H1 (cell line): Measurements from ENCODE around the gene PRLH. TPM values are rescaled to one million over a fixed set of nuclear protein-coding genes. Genes with fewer than 3 reads are reported as not detected.

Experiments used
- CTCF ChIA-PET: fragments of 300-600 bp; sonication (Branson Sonifier 250); formaldehyde crosslinking; loops from one replicate; lab custom pipeline; 2021; ENCODE audit not compliant: partially characterized antibody; lab: Charles Lee
- POLR2A ChIA-PET: fragments of 300-600 bp; sonication (Branson Sonifier 250); formaldehyde crosslinking; loops from one replicate; lab custom pipeline; 2021; ENCODE audit warnings: inconsistent platforms; ENCODE audit not compliant: partially characterized antibody; lab: Charles Lee
- DNase-seq, 2 experiments: peaks; one replicate each; pipeline versions ENCODE4 v3.0.0 to v3.0.0-alpha.2; 2010 to 2022; ENCODE audit warnings: low spot score in 2 of 2, low read depth in 1 of 2, mixed read lengths in 1 of 2
- FAIRE-seq: peaks from 2 replicates; lab custom pipeline; 2011; peaks lifted over from hg19 to GRCh38; lab: Jason Lieb, UNC
- H2AFZ ChIP-seq: 2 replicates; pipeline ENCODE4 v1.8.1; 2012; ENCODE audit warnings: low read length, inconsistent platforms
- H2AK5ac ChIP-seq: 2 replicates; pipeline ENCODE4 v1.6.1; 2013; ENCODE audit warnings: low read depth, low read length
- H2BK120ac ChIP-seq: replicated peaks from 2 replicates; pipeline ENCODE3; 2013; ENCODE audit warnings: low read depth, low read length, inconsistent platforms
- H2BK12ac ChIP-seq: 2 replicates; pipeline ENCODE4 v1.6.1; 2013; ENCODE audit warnings: low read depth, low read length
- H2BK15ac ChIP-seq: 2 replicates; pipeline ENCODE4 v1.6.1; 2013; ENCODE audit warnings: low read length
- H2BK20ac ChIP-seq: 2 replicates; pipeline ENCODE4 v1.6.1; 2013; ENCODE audit warnings: low read length
- H2BK5ac ChIP-seq: 2 replicates; pipeline ENCODE4 v1.6.1; 2013; ENCODE audit warnings: low read depth, low read length
- H3K14ac ChIP-seq: 2 replicates; pipeline ENCODE4 v1.6.1; 2013; ENCODE audit warnings: inconsistent platforms; ENCODE audit not compliant: insufficient read length
- H3K18ac ChIP-seq: 2 replicates; pipeline ENCODE4 v1.6.1; 2013; ENCODE audit warnings: low read length; ENCODE audit errors: extremely low read depth
- H3K23ac ChIP-seq: 2 replicates; pipeline ENCODE4 v1.6.1; 2013; ENCODE audit warnings: inconsistent platforms; ENCODE audit not compliant: insufficient read length
- H3K23me2 ChIP-seq: 2 replicates; pipeline ENCODE4 v1.6.1; 2013; ENCODE audit warnings: low read depth, low read length
- H3K27ac ChIP-seq: 2 replicates; pipeline ENCODE4 v1.6.1; 2011; ENCODE audit warnings: low read depth, low read length, inconsistent platforms
- H3K27me3 ChIP-seq, 4 experiments: replicated peaks in 1 of 4; 1 replicate in 1 of 4; 2 replicates in 3 of 4; pipeline versions ENCODE4 v1.6.1 to v1.8.1; 2011 to 2013; ENCODE audit warnings: low read length in 3 of 4, mild to moderate bottlenecking in 3 of 4, inconsistent platforms in 2 of 4, mixed read lengths in 2 of 4, moderate library complexity in 1 of 4; ENCODE audit not compliant: control insufficient read depth in 3 of 4, insufficient read depth in 3 of 4; ENCODE audit errors: extremely low read depth in 1 of 4
- H3K36me3 ChIP-seq, 4 experiments: 2 replicates each; pipeline versions ENCODE4 v1.6.1 to v1.8.1; 2011 to 2013; ENCODE audit warnings: mild to moderate bottlenecking in 4 of 4, low read length in 3 of 4, moderate library complexity in 2 of 4, control low read depth in 1 of 4, inconsistent platforms in 1 of 4; ENCODE audit not compliant: insufficient read depth in 4 of 4, control insufficient read depth in 2 of 4
- H3K4ac ChIP-seq: replicated peaks from 2 replicates; pipeline ENCODE3; 2013; ENCODE audit warnings: low read length, low read depth, mixed read lengths, inconsistent platforms; ENCODE audit not compliant: insufficient read length
- H3K4me1 ChIP-seq, 4 experiments: replicated peaks in 1 of 4; 1 replicate in 1 of 4; 2 replicates in 3 of 4; pipeline versions ENCODE4 v1.6.1 to v1.8.1; 2011 to 2013; ENCODE audit warnings: low read length in 3 of 4, inconsistent platforms in 2 of 4, mixed read lengths in 1 of 4; ENCODE audit not compliant: insufficient read depth in 4 of 4, control insufficient read depth in 3 of 4
- H3K4me2 ChIP-seq, 2 experiments: 2 replicates each; pipeline versions ENCODE4 v1.6.1 to v1.8.1; 2011 to 2013; ENCODE audit warnings: low read depth in 2 of 2, low read length in 2 of 2, control low read depth in 1 of 2, inconsistent platforms in 1 of 2, mild to moderate bottlenecking in 1 of 2; ENCODE audit not compliant: insufficient read depth in 1 of 2
- H3K4me3 ChIP-seq, 4 experiments: fragments of 200-600, 300-600 bp in 1 of 4; sonication (generic), shearing (Covaris generic), sonication (Bioruptor Twin) in 1 of 4; 2 replicates each; pipeline versions ENCODE4 v1.5.1 to v1.8.1; 2011 to 2016; ENCODE audit warnings: low read length in 4 of 4, low read depth in 3 of 4, control low read depth in 2 of 4, inconsistent platforms in 2 of 4, mild to moderate bottlenecking in 2 of 4, mixed read lengths in 1 of 4, moderate library complexity in 1 of 4; ENCODE audit not compliant: insufficient read depth in 2 of 4; ENCODE audit errors: extremely low read depth in 1 of 4
- H3K56ac ChIP-seq: replicated peaks from 2 replicates; pipeline ENCODE3; 2013; ENCODE audit warnings: low read depth, mild to moderate bottlenecking, mixed read lengths, low read length, inconsistent platforms; ENCODE audit not compliant: insufficient read length
- H3K79me1 ChIP-seq: 2 replicates; pipeline ENCODE4 v1.6.1; 2013; ENCODE audit warnings: low read depth, low read length, control low read depth
- H3K79me2 ChIP-seq, 2 experiments: 2 replicates each; pipeline versions ENCODE4 v1.6.1 to v1.8.1; 2012 to 2013; ENCODE audit warnings: low read length in 2 of 2, mild to moderate bottlenecking in 2 of 2, inconsistent platforms in 1 of 2; ENCODE audit not compliant: insufficient read depth in 2 of 2, control insufficient read depth in 1 of 2
- H3K9ac ChIP-seq, 4 experiments: replicated peaks in 1 of 4; 1 replicate in 1 of 4; 2 replicates in 3 of 4; pipeline versions ENCODE4 v1.6.1 to v1.8.1; 2011 to 2013; ENCODE audit warnings: low read depth in 3 of 4, low read length in 3 of 4, control low read depth in 2 of 4, mild to moderate bottlenecking in 2 of 4, moderate library complexity in 2 of 4, inconsistent platforms in 1 of 4; ENCODE audit errors: extremely low read depth in 1 of 4
- H3K9me3 ChIP-seq, 2 experiments: 2 replicates each; pipeline versions ENCODE4 v1.6.1 to v1.8.1; 2012 to 2013; ENCODE audit warnings: mild to moderate bottlenecking in 2 of 2, moderate library complexity in 2 of 2, control low read depth in 1 of 2, inconsistent platforms in 1 of 2, low read depth in 1 of 2, low read length in 1 of 2, mixed read lengths in 1 of 2; ENCODE audit not compliant: insufficient read depth in 2 of 2
- H4K20me1 ChIP-seq, 2 experiments: replicated peaks in 1 of 2; 2 replicates each; pipeline versions ENCODE3 to v1.8.1; 2011 to 2013; ENCODE audit warnings: inconsistent platforms in 2 of 2, low read length in 2 of 2, mild to moderate bottlenecking in 1 of 2; ENCODE audit not compliant: insufficient read depth in 2 of 2, control insufficient read depth in 1 of 2
- H4K5ac ChIP-seq: 2 replicates; pipeline ENCODE4 v1.6.1; 2013; ENCODE audit warnings: low read length, low read depth, mixed read lengths, inconsistent platforms; ENCODE audit not compliant: insufficient read length
- H4K8ac ChIP-seq: 2 replicates; pipeline ENCODE4 v1.8.0; 2013; ENCODE audit warnings: mild to moderate bottlenecking, moderate library complexity, low read length, inconsistent platforms; ENCODE audit not compliant: insufficient read depth; ENCODE audit errors: extremely low read depth
- H4K91ac ChIP-seq: replicated peaks from 2 replicates; pipeline ENCODE3; 2013; ENCODE audit warnings: low read length, mixed read lengths, inconsistent platforms; ENCODE audit not compliant: insufficient read length
- BACH1 ChIP-seq: IDR thresholded peaks from 2 replicates; pipeline ENCODE4 v1.6.1; 2012; ENCODE audit warnings: low read length, improper control_type of control experiment
- TCF12 ChIP-seq: IDR thresholded peaks from 2 replicates; pipeline ENCODE4 v1.6.1; 2011; ENCODE audit warnings: low read depth, mild to moderate bottlenecking, low read length
- WGBS, 2 experiments: shearing (Covaris generic) in 1 of 2; methylation state at CpG; one replicate each; pipeline versions ENCODE4 v1.1.6 to v1.1.7; 2013 to 2015; ENCODE audit warnings: low lambda C conversion rate in 2 of 2, mixed read lengths in 2 of 2, inconsistent platforms in 1 of 2, low coverage in 1 of 2, missing lambda C conversion rate in 1 of 2; ENCODE audit not compliant: insufficient replicate concordance in 2 of 2, insufficient coverage in 1 of 2, insufficient read length in 1 of 2; ENCODE audit errors: extremely low coverage in 1 of 2, missing lambda C conversion rate in 1 of 2; 5-methylcytosine and 5-hydroxymethylcytosine counted together
- polyA plus RNA-seq, 7 experiments: library from polyadenylated mRNA; depleted of rRNA in 3 of 7; stranded (reverse) in 5 of 7; unstranded in 2 of 7; fragments of >200 nt in 5 of 7; fragments of 200-250 nt in 2 of 7; gene quantifications; 1 replicate in 5 of 7; 2 replicates in 1 of 7; 4 replicates in 1 of 7; pipeline versions ENCODE4 v1.2.1 to v1.2.3, GENCODE V29; 2011 to 2013; ENCODE audit warnings: missing spikeins in 2 of 7, mixed read lengths in 2 of 7
- total RNA-seq: library from RNA; stranded (reverse); fragmentation: NEBNext Ultra II Directional; extraction: Animal tissue kit (Norgen Biotek cat#: 25700); gene quantifications from 2 replicates; pipeline ENCODE4 v1.2.1, GENCODE V29; 2021
- TF ChIP-seq, protein P1 (sequence below), 3 experiments: IDR thresholded peaks; 1 replicate in 2 of 3; 2 replicates in 1 of 3; pipeline versions ENCODE4 v1.5.1 to v1.6.1; 2011; ENCODE audit warnings: low read length in 3 of 3, mild to moderate bottlenecking in 3 of 3, inconsistent platforms in 2 of 3, low read depth in 1 of 3, moderate library complexity in 1 of 3; ENCODE audit not compliant: insufficient read depth in 1 of 3; ENCODE audit errors: control extremely low read depth in 1 of 3

Gene PRLH
- total and polyA plus RNA-seq, 2 of the 8 experiments (the other 6 are each of a cell fraction or from before 2014, with no cell fraction given), result not detected

DNA sequence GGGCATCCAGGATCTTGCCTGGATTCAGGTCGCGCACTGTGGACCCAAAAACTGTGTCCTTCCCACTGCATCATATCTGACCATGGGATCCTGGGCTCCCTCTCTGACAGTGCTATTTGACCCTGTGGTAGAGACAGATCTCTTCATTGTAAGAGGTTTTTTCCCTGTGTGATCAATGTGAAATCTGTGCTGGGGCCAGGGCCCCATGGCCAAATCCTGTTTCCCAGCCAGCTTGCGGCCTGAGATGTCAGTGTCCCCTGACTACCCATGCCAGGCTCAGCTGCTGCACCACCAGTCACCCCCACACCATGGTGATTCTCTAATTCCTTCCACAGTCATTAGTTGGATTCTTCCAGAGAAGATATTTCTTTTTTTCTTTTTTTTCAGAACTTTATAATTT lies 3.5 kb downstream of the PRLH start:
- no peak overlapping the region for H3K23ac ChIP-seq
- H2AK5ac ChIP-seq, result no peak overlapping the region
- no peak overlapping the region for H2BK20ac ChIP-seq
- H2BK15ac ChIP-seq, result no peak overlapping the region
- H3K4ac ChIP-seq, result no peak overlapping the region
- ChIA-PET CTCF (interaction anchor here (1.3 to 8.1 kb wide), 3 partner anchors 20 to 55 kb away, joined by 5 to 107 read pairs (median 32); no protein-coding TSS in a partner anchor), POLR2A (interaction anchor here (0.8 to 1.3 kb wide), 2 partner anchors 61 to 133 kb away, joined by 3 read pairs; no protein-coding TSS in a partner anchor)
- H2BK12ac ChIP-seq, result no peak overlapping the region
- no peak overlapping the region for H3K18ac ChIP-seq
- TF ChIP-seq BACH1 (no peak), TCF12 (no peak)
- TF ChIP-seq, protein P1, sequence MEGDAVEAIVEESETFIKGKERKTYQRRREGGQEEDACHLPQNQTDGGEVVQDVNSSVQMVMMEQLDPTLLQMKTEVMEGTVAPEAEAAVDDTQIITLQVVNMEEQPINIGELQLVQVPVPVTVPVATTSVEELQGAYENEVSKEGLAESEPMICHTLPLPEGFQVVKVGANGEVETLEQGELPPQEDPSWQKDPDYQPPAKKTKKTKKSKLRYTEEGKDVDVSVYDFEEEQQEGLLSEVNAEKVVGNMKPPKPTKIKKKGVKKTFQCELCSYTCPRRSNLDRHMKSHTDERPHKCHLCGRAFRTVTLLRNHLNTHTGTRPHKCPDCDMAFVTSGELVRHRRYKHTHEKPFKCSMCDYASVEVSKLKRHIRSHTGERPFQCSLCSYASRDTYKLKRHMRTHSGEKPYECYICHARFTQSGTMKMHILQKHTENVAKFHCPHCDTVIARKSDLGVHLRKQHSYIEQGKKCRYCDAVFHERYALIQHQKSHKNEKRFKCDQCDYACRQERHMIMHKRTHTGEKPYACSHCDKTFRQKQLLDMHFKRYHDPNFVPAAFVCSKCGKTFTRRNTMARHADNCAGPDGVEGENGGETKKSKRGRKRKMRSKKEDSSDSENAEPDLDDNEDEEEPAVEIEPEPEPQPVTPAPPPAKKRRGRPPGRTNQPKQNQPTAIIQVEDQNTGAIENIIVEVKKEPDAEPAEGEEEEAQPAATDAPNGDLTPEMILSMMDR (IDR thresholded peaks at IDR 0.05; ENCODE audit: control extremely low read depth in 1 of 3, insufficient read depth in 1 of 3, low read depth in 1 of 3, low read length in 3 of 3), result no peak
- no peak overlapping the region for H3K4me3 ChIP-seq
- no peaks in the 10 kb centered on the region for H3K79me1 ChIP-seq
- peaks cover 0 to 8% (median 4%) of the 10 kb centered on the region in 4 experiments; a peak in 3 of 7 replicates for H3K4me1 ChIP-seq
- no peak overlapping the region for H2BK5ac ChIP-seq
- WGBS, 2 experiments, result 93% methylated on average over 3 of the region's 3 CpGs; no CpG with 5 or more reads in 1 of the 2 experiments
- H4K5ac ChIP-seq, result no peak overlapping the region
- no peak overlapping the region for H2BK120ac ChIP-seq
- no peaks in the 10 kb centered on the region for H3K27me3 ChIP-seq
- H4K20me1 ChIP-seq, result peaks cover 0 to 11% of the 10 kb centered on the region in 2 experiments
- H3K36me3 ChIP-seq, result no peaks in the 10 kb centered on the region
- H3K9ac ChIP-seq, result no peak overlapping the region
- no peak overlapping the region for H3K14ac ChIP-seq
- DNase-seq (no peak), FAIRE-seq (no peak)
- H3K27ac ChIP-seq, result no peak overlapping the region
- no peak overlapping the region for H3K4me2 ChIP-seq
- no peaks in the 10 kb centered on the region for H3K9me3 ChIP-seq
- H4K91ac ChIP-seq, result no peak overlapping the region
- H3K23me2 ChIP-seq, result peaks cover 11% of the 10 kb centered on the region; the same call in 1 of the 2 replicates
- H3K79me2 ChIP-seq, result no peaks in the 10 kb centered on the region
- H4K8ac ChIP-seq, result no peak overlapping the region
- H3K56ac ChIP-seq, result no peak overlapping the region
- H2AFZ ChIP-seq, result no peak overlapping the region
